ENCODE data around the gene LRRN4.
A peak's percentile ranks its signal among the peaks of the same experiment; 100 is the strongest.

Gene LRRN4

GRCh38 chr20:6007094-6007528 lies 46.7 kb downstream of the LRRN4 start:
- no CpG with 5 or more reads among the region's 4 CpGs for WGBS (ENCODE audit: extremely low coverage, insufficient coverage, low lambda C conversion rate)
- no peak overlapping the region for H3K4ac ChIP-seq (ENCODE audit: low read depth, low read length)
- no peak overlapping the region for H2BK15ac ChIP-seq (replicated peaks; ENCODE audit: low read depth)
- H3K56ac ChIP-seq (ENCODE audit: low read length) = peak overlapping the region; percentile 28
- peak overlapping the region; percentile 75 for H3K4me2 ChIP-seq (ENCODE audit: low read length)
- H3K36me3 ChIP-seq (ENCODE audit: control insufficient read depth, insufficient read depth, low read length) = peaks cover 1% of the 10 kb centered on the region
- peak overlapping the region; percentile 35 for H3K9ac ChIP-seq (ENCODE audit: low read length)
- H3K79me2 ChIP-seq (ENCODE audit: control insufficient read depth, insufficient read depth, low read length) = peaks cover 16% of the 10 kb centered on the region
- H3K18ac ChIP-seq (ENCODE audit: low read length) = no peak overlapping the region
- H3K23ac ChIP-seq (ENCODE audit: low read length) = no peak overlapping the region
- peaks cover under 1% of the 10 kb centered on the region for H3K79me1 ChIP-seq (ENCODE audit: low read length)
- H3K27me3 ChIP-seq (ENCODE audit: insufficient read depth, low read length, poor library complexity) = no peaks in the 10 kb centered on the region
- peak overlapping the region; percentile 7 for H3K4me3 ChIP-seq (ENCODE audit: low read length)
- H2BK120ac ChIP-seq (ENCODE audit: low read depth, low read length) = no peak overlapping the region
- no peak overlapping the region for H2AK5ac ChIP-seq (ENCODE audit: low read length)
- H3K27ac ChIP-seq (ENCODE audit: low read depth, low read length) = no peak overlapping the region
- no peaks in the 10 kb centered on the region for H3K4me1 ChIP-seq (ENCODE audit: control insufficient read depth, low read depth, low read length)
- peak; percentile 26 for DNase-seq
- H4K5ac ChIP-seq (ENCODE audit: low read length) = no peak overlapping the region
- no peak overlapping the region for H2BK5ac ChIP-seq (ENCODE audit: low read length)
- H4K8ac ChIP-seq (ENCODE audit: low read depth, low read length) = no peak overlapping the region

- Histone ChIP-seq H3K27ac (ENCODE audit: low read depth, low read length) (peak overlapping the region; percentile 96), H3K56ac (ENCODE audit: low read length) (peak overlapping the region; percentile 93), H3K18ac (ENCODE audit: low read length) (peak overlapping the region; percentile 83), H2AK5ac (ENCODE audit: low read length) (no peak overlapping the region), H3K79me2 (ENCODE audit: control insufficient read depth, insufficient read depth, low read length) (peaks cover 16% of the 10 kb centered on the region), H3K4ac (ENCODE audit: low read depth, low read length) (peak overlapping the region; percentile 88), H2BK120ac (ENCODE audit: low read depth, low read length) (peak overlapping the region; percentile 29), H3K36me3 (ENCODE audit: control insufficient read depth, insufficient read depth, low read length) (no peaks in the 10 kb centered on the region), H3K79me1 (ENCODE audit: low read length) (no peaks in the 10 kb centered on the region), H3K23ac (ENCODE audit: low read length) (no peak overlapping the region), H3K4me2 (ENCODE audit: low read length) (peak overlapping the region; percentile 73), H2BK5ac (ENCODE audit: low read length) (no peak overlapping the region), H4K5ac (ENCODE audit: low read length) (no peak overlapping the region), H3K4me3 (ENCODE audit: low read length) (peak overlapping the region; percentile 73), H3K9ac (ENCODE audit: low read length) (peak overlapping the region; percentile 88), H4K8ac (ENCODE audit: low read depth, low read length) (peak overlapping the region; percentile 58), H3K4me1 (ENCODE audit: control insufficient read depth, low read depth, low read length) (no peaks in the 10 kb centered on the region), H2BK15ac (replicated peaks; ENCODE audit: low read depth) (no peak overlapping the region), H3K27me3 (ENCODE audit: insufficient read depth, low read length, poor library complexity) (no peaks in the 10 kb centered on the region)
- peak; percentile 19 for DNase-seq
- WGBS (ENCODE audit: extremely low coverage, insufficient coverage, low lambda C conversion rate) = no CpG with 5 or more reads among the region's 10 CpGs
Measured at GRCh38 chr20:6006603-6006949, 47.3 kb downstream of the LRRN4 start.

GRCh38 chr20:6000871-6001270 lies 53.0 kb downstream of the LRRN4 start:
- no CpG with 5 or more reads among the region's 8 CpGs for WGBS (ENCODE audit: extremely low coverage, insufficient coverage, low lambda C conversion rate)

GRCh38 chr20:5999783-6000182 lies 54.1 kb downstream of the LRRN4 start:
- H3K9ac ChIP-seq (ENCODE audit: low read length) = no peak overlapping the region
- no peak overlapping the region for H4K8ac ChIP-seq (ENCODE audit: low read depth, low read length)
- no peaks in the 10 kb centered on the region for H3K79me1 ChIP-seq (ENCODE audit: low read length)
- H2BK120ac ChIP-seq (ENCODE audit: low read depth, low read length) = no peak overlapping the region
- WGBS (ENCODE audit: extremely low coverage, insufficient coverage, low lambda C conversion rate) = no CpG with 5 or more reads among the region's 9 CpGs
- H2BK5ac ChIP-seq (ENCODE audit: low read length) = no peak overlapping the region
- H3K4ac ChIP-seq (ENCODE audit: low read depth, low read length) = no peak overlapping the region
- DNase-seq = no peak
- no peak overlapping the region for H2BK15ac ChIP-seq (replicated peaks; ENCODE audit: low read depth)
- H3K79me2 ChIP-seq (ENCODE audit: control insufficient read depth, insufficient read depth, low read length) = no peaks in the 10 kb centered on the region
- no peaks in the 10 kb centered on the region for H3K27me3 ChIP-seq (ENCODE audit: insufficient read depth, low read length, poor library complexity)
- no peak overlapping the region for H3K4me3 ChIP-seq (ENCODE audit: low read length)
- H3K56ac ChIP-seq (ENCODE audit: low read length) = no peak overlapping the region
- H3K27ac ChIP-seq (ENCODE audit: low read depth, low read length) = no peak overlapping the region
- no peak overlapping the region for H3K23ac ChIP-seq (ENCODE audit: low read length)
- no peak overlapping the region for H4K5ac ChIP-seq (ENCODE audit: low read length)
- no peak overlapping the region for H2AK5ac ChIP-seq (ENCODE audit: low read length)
- H3K18ac ChIP-seq (ENCODE audit: low read length) = no peak overlapping the region
- no peaks in the 10 kb centered on the region for H3K4me1 ChIP-seq (ENCODE audit: control insufficient read depth, low read depth, low read length)
- peaks cover 4% of the 10 kb centered on the region for H3K36me3 ChIP-seq (ENCODE audit: control insufficient read depth, insufficient read depth, low read length)
- H3K4me2 ChIP-seq (ENCODE audit: low read length) = no peak overlapping the region

More at GRCh38 chr20:6000871-6001270, 53.0 kb downstream of the LRRN4 start:
- no peak overlapping the region for H2BK5ac ChIP-seq (ENCODE audit: low read length)
- H3K27ac ChIP-seq (ENCODE audit: low read depth, low read length) = no peak overlapping the region
- H2BK15ac ChIP-seq (replicated peaks; ENCODE audit: low read depth) = no peak overlapping the region
- no peaks in the 10 kb centered on the region for H3K79me1 ChIP-seq (ENCODE audit: low read length)
- no peak overlapping the region for H3K9ac ChIP-seq (ENCODE audit: low read length)
- H2BK120ac ChIP-seq (ENCODE audit: low read depth, low read length) = no peak overlapping the region
- H3K18ac ChIP-seq (ENCODE audit: low read length) = no peak overlapping the region
- no peak overlapping the region for H3K4ac ChIP-seq (ENCODE audit: low read depth, low read length)
- peaks cover 2% of the 10 kb centered on the region for H3K36me3 ChIP-seq (ENCODE audit: control insufficient read depth, insufficient read depth, low read length)
- no peaks in the 10 kb centered on the region for H3K79me2 ChIP-seq (ENCODE audit: control insufficient read depth, insufficient read depth, low read length)
- H4K5ac ChIP-seq (ENCODE audit: low read length) = no peak overlapping the region
- H2AK5ac ChIP-seq (ENCODE audit: low read length) = no peak overlapping the region
- H3K4me2 ChIP-seq (ENCODE audit: low read length) = no peak overlapping the region
- DNase-seq = no peak
- H3K27me3 ChIP-seq (ENCODE audit: insufficient read depth, low read length, poor library complexity) = no peaks in the 10 kb centered on the region
- H3K4me3 ChIP-seq (ENCODE audit: low read length) = no peak overlapping the region
- no peak overlapping the region for H3K56ac ChIP-seq (ENCODE audit: low read length)
- no peak overlapping the region for H3K23ac ChIP-seq (ENCODE audit: low read length)
- no peaks in the 10 kb centered on the region for H3K4me1 ChIP-seq (ENCODE audit: control insufficient read depth, low read depth, low read length)
- H4K8ac ChIP-seq (ENCODE audit: low read depth, low read length) = no peak overlapping the region

DNA sequence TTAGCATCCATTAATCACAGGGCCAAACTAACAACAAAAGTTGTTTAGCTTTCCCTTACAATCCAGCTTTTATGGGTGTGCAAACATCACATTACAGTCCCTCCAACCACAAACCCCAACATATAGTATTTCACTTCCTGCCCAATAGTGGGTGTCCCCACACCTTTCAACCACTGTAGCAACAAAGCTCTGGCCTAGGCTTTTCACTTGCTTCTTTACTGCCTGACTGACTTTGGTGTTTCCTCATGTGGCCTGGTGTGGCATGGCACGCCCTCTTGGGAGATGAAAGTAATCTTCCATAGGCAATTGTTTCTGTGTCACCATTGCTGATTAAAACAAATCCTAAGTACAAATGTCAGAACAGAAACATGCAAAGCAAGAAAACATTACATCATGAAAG lies 57.1 kb downstream of the LRRN4 start:
- H3K27me3 ChIP-seq (ENCODE audit: insufficient read depth, low read length, poor library complexity) = no peaks in the 10 kb centered on the region
- no peak overlapping the region for H3K4me2 ChIP-seq (ENCODE audit: low read length)
- no peaks in the 10 kb centered on the region for H3K4me1 ChIP-seq (ENCODE audit: control insufficient read depth, low read depth, low read length)
- no peak overlapping the region for H2BK5ac ChIP-seq (ENCODE audit: low read length)
- H3K23ac ChIP-seq (ENCODE audit: low read length) = no peak overlapping the region
- H3K18ac ChIP-seq (ENCODE audit: low read length) = no peak overlapping the region
- H2AK5ac ChIP-seq (ENCODE audit: low read length) = no peak overlapping the region
- H3K79me2 ChIP-seq (ENCODE audit: control insufficient read depth, insufficient read depth, low read length) = no peaks in the 10 kb centered on the region
- H3K4ac ChIP-seq (ENCODE audit: low read depth, low read length) = no peak overlapping the region
- H3K4me3 ChIP-seq (ENCODE audit: low read length) = no peak overlapping the region
- H3K9ac ChIP-seq (ENCODE audit: low read length) = no peak overlapping the region
- H3K79me1 ChIP-seq (ENCODE audit: low read length) = no peaks in the 10 kb centered on the region
- no peak overlapping the region for H4K5ac ChIP-seq (ENCODE audit: low read length)
- H4K8ac ChIP-seq (ENCODE audit: low read depth, low read length) = no peak overlapping the region
- peak; percentile 16 for DNase-seq
- H3K36me3 ChIP-seq (ENCODE audit: control insufficient read depth, insufficient read depth, low read length) = peaks cover 4% of the 10 kb centered on the region
- no peak overlapping the region for H3K27ac ChIP-seq (ENCODE audit: low read depth, low read length)
- WGBS (ENCODE audit: extremely low coverage, insufficient coverage, low lambda C conversion rate) = no CpG with 5 or more reads among the region's 1 CpG
- H3K56ac ChIP-seq (ENCODE audit: low read length) = no peak overlapping the region
- no peak overlapping the region for H2BK15ac ChIP-seq (replicated peaks; ENCODE audit: low read depth)
- H2BK120ac ChIP-seq (ENCODE audit: low read depth, low read length) = no peak overlapping the region
